HG03196 (cell line): ENCODE results near the gene TCP1.
"Not testable (repeated sequence)": the region's sequence is repeated elsewhere in the genome, so short reads cannot be mapped to it uniquely, and the experiment has no call there.

Experiments used
- ATAC-seq: cut with Tn5 transposase; IDR thresholded peaks from one replicate; pipeline ENCODE4 v1.9.1; 2021; ENCODE audit not compliant: unreplicated experiment

TCP1 gene

DNA sequence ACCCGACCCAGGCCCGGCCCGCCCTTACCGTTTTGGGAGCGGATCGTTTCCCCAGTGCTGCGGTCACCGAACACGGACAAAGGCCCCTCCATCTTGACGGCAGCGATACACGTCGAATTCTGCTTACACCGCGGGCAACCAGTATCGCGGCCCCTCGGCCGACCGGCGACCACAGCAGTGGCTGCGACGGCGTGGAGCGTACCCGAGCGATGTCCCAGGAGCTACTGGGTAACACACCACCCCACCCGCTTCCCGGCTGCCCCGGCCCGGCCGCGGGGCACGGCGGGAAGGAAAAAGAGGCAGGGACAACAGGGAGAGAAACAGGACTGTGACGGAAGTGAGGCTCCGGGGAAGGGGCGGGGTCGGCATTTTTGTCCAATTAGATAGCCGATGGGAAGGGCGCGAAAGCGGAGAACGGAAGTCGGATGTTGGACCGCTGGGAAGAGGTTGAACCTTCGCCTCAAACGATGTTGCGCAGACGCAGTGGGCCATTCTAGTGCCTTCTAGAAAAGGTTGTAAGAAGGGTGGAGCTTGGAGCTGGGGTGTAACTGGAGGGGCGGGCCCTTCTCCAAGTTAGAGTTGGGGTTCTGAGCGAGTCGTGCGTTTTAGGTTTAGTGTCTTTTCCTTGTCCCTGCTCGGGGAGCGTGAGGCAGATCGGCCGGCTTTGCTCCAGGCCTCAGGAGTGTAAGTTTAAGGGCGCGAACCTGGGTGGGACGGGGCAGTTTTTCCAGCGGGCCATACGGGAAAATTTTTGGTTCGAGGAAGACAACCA, at the start of gene TCP1:
Gene TCP1 (minus strand): TSS at position 226 of the 772 bp plus-strand sequence. CDS start 134 bp downstream, at position 92.
- peak; percentile 82 for ATAC-seq

DNA sequence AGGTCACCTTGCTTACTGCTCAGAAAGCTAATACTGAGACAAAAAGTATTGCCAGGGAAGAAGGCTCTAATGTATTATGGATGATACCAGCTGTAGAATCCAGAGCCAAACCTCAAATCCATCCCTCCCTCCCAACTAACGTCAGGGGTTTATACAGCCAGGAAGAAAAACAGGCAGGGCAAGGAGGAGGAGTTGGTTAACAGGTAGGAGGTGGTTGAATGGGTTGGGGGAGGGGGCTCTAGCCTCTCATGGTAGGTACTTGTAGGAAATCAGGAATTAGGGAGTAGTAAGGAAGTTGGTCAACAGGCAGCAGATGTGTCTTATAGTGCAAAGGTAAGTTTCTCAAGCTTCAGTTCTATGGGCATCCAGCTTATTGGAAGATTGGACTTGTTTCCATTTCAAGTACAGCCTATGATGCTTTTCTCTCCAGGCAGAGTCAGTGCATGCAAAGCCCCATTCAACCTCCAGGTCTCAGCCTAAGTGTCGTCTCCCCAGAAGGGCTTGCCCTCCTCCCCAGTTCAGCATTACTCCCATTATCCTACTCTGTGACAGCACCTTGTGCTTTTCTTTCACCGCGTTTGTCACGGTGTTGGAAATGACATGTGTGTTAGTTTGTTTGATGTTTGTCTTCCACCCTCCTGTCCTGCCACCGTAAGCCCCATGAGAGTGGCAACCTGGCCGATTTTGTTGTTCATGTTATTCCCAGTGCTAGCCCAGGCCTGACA, 48.8 kb upstream of the TCP1 start:
- ATAC-seq: no peak

DNA sequence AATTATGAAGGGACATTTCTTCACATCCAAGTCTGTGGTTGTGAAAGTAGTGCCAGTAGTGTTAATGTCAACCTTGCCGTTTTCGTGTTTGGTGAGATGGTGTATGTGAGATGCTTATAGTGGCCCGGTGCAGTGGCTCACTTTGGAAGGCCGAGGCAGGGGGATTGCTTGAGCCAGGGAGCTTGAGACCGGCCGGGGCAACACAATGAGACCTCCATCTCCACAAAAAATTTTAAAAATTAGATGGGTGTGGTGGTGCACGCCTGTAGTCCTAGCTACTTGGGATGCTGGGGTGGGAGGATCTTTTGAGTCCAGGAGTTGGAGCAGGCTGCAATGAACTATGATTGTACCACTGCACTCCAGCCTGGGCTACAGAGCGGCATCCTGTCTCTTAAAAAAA, 48.1 kb upstream of the TCP1 start:
- ATAC-seq: no peak

DNA sequence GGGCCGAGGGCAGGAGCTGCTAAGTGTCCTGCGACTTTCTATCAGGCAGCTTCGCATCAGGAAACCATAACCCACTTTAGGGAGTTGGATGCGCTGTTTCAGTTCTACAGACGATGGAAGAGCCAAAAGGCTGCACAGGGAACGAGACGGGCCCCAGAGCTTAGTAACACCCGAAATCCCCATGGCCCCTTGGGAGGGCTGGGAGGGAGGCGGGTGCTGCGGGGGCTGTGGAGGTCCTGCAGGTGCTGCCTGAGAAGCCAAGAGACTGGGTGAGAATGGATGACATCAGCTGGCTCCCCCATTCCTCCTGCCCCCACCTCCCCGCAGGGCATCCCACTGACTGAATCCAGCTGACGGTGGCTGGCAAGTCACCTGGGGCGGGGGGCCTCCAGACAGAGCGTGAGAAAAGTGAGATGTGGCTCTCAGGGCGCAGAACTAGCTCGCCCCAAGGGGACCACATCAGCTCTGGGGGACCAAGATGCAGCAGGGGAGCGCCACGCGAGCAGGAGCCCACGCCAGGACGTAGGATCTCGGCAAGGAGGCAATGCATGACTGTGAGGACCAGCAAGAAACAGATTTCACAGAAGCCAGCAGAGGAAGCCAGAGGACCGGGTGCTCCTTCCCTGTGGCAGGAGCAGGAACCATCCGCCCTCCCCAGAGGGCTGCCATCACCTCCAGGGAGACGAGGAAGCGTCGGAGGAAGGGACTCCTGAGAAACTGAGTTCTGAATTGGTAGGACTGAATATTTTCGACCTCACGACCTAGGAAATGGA, 47.5 kb upstream of the TCP1 start:
- no peak for ATAC-seq

DNA sequence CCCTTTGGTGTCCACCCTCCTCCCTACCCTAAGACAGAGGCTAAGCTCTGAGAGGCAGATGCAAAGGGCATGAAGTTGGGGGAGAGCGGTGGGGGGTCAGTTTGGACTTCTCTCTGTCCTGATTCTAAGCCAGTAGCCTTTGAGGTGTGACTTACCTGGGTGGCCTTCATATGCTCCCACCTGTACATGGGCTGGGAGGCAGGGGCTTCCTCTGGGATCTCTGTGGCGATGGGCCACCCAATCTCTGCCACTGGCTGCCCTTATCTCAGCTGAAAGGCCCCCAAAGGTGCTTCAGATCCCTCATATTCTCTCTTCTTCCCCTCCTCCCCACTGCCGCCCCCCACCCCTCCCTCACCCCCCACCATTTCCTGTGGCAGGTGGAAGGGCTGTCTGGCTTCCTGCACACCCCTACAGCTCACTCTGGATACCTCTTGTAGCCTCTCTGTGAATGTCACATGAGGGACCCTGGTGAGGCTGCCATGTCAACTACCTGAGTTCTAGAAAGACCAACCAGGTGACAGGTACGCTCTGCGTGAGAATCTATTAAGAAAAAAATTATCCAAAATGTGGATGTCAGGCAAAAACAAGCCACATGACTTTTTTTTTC, 44.7 kb upstream of the TCP1 start:
- no peak for ATAC-seq

DNA sequence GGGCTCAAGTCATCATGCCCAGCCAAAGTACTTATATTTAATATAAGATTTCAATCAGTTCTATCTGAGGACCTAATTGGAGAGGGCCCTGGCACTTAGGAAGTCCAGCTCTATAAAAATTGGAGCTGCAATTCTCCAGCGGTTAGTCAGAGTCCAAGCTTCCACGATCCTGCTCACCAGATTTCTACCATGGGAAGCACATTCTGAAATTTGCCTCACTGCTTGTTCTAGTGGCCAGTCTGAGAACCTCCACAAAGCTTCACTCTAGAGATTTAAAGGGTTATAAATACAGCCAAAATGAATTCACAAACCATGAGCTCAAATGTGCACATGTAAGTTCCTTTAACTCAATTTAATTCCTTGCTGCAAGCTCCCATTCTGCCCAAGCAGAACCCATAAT, 44.2 kb upstream of the TCP1 start:
- ATAC-seq: no peak

DNA sequence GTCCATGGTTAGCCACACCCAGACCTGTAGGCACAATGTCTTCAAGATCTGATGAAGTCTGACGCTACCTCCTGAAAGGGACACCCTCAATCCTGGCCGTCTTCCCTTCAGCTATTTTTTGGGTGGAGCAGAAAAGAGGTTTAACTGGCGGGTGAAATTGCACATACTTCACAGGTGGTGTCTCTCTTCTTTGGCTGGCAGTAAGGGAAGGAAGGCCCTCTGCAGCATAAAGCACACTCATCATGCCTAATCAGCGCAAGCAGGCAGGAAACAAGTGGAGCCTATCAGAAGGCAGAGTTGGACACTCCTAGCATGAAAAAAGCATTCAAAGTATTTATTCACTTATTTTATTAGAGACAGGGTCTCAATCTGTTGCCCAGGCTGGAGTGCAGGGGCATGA, 43.5 kb upstream of the TCP1 start:
- no peak for ATAC-seq

DNA sequence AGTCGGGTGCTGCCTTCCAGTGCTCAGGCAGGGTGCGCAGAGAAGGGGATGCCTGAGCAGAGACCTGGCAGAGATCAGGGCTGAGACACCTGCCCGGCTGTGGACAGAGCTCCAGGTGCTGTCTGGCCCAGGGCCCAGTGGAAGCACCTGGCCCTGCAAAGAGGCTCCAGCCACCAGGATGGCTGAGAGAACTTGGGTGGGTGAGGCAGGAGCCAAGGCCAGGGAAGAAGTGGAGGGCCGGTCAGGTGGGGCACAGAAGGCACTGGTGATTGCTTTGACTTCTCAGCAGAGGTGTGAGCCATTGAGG, 41.9 kb upstream of the TCP1 start:
- ATAC-seq: no peak

DNA sequence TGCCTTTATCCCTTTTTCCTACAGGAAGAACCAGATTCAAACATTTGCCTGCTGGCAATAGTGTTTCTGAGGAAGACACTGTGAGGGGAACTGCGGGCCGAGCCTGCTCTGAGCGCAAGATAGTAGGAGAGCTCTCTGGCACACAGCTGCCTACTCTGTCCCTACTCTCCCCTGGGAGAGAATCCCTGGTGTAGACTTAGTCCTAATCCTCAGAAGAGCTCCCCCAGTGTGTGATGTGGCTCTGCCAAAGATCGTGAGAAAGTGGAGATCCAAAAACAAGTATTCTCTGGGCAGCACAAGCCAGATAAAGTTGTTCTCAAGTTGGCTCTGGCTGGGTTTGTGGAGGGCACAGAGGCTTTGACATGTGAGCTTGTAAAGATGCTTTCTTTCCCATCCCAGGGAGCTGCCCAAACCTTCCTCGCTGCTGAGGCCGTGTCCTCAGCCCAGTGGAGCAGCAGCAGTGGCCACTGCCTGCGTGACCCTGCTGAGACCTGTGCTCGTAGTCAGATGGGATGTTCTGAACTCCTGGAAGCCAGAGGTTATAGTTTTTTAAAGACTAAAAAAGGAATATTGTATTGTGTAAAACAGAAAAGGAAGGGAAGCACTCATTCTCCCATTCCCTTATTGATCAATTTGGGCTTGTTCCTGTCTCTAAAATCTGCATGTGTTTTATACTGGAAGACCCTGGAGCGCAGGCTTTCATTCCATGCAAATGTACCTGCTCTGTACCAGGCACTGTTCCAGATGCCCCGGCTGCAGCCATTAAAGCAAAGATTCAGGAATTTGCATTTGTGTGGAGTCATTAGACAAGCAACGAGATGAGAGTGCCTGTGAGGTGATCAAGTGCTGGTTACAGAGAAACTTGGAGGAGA, 41.3 kb upstream of the TCP1 start:
- ATAC-seq: no peak

DNA sequence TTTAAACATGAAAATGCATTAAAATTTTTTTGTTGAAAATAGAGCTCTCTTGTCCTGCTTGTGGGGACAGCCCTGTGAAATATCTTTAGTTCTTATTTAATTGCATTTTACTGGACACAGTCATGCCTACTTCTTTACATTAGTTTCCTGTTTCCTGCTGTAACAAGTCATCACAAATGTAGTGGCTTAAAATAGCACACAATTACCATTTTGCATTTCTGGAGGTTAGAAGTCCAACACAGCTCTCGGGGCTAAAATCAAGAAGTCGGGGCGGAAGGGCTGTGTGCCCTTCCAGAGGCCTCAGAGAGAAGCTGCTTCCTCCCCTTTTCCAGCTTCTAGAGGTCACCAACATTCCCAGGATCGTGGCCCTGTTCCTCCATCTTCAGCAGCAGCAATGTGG, 40.1 kb upstream of the TCP1 start:
- no peak for ATAC-seq

DNA sequence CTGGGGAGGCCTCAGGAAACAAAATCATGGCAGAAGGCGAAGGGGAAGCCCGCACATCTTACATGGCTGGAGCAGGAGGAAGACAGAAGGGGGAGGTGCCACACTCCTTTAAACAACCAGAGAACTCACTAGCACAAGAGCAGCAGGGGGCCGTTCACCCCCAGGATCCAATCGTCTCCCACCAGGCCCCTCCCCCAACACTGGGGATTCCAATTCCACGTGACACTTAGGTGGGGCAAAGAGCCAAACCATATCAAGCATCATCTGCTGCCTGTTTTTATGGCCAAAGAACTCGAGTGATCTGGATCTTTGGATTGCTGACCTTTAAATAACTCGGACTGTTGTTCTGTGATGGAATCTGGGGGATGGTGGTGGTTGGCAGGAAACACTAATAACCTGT, 38.7 kb upstream of the TCP1 start:
- ATAC-seq: no peak

DNA sequence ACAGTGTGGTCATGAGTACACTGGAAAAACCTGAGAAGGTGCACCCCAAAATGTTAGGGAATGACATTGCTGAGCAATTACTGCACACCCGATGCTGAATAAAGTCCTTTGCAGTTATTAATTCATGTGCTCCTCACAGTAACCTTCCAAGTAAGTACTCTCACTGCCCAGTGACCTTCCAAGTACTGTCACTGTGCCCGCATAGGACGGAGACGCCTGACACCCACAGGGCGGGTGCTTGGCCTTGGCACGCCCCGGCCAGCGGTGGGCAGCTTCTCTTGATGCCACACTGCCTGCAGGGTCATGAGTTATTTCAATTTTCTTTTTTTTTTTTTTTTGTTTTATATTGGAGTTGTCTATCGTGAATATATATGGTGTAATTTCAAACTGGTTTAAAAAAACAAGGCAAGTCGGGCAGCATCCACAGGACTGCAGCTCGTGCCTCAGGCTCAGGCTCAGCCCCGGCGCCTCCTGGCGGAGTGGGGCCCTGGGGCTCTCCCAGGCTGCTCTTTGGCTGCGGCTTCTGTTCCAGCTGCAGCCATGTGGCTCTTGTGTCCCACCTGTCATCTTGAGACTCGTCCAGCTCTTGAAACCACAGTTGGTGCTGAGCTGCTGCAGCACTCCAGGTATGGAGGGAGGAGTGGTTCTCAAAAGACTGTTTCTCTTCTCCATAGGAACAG, 37.7 kb upstream of the TCP1 start:
- ATAC-seq: no peak

DNA sequence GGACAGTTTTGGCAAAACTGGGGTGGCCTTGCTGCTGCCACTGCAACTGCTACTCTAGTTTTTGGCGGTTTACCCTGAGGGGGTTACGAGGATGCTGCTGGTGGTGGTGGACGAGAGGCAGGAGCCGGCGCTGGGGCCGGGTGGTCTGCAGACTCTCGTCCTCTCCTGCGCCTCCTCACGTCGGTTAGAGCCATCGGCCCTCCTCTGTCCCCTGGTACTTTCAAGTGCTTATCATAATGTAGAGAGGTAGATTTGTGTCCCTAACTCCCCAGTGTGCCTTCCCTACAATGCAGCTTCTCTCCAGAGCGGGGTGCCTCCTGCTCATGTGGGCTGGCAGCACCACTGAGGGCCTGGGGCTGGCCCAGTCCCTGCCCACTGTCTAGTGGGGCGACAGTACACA, 36.6 kb upstream of the TCP1 start:
- ATAC-seq: no peak

DNA sequence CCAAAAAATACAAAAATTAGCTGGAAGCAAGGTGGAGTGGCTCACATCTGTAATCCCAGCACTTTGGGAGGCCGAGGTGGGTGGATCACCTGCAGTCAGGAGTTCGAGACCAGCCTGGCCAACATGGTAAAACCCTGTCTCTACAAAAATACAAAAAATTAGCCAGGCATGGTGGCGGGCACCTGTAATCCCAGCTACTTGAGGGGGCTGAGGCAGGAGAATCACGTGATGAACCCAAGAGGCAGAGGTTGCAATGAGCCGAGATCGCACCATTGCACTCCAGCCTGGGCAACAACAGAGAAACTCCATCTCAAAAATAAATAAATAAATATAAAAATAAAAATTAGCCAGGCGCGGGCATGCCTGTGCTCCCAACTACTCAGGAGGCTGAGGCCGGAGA, 35.3 kb upstream of the TCP1 start:
- ATAC-seq: not testable (repeated sequence)

DNA sequence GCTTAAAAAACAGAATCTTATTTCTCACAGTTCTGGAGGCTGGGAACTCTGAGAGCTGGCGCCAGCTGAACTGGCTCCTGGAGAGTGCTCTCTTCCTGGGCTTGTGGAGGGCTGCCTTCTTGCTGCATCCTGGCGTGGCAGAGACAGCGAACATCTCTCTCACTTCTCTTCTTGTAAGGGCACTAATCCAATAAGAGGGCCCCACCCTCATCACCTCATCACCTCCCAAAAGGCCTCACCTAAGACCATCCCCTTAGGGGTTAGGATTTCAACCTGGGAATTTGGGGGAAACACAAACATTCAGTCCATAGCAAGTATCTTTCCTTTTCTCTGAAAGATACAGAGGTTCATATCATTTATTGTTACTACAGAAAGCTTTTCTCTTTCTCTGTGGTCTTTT, 34.6 kb upstream of the TCP1 start:
- no peak for ATAC-seq

DNA sequence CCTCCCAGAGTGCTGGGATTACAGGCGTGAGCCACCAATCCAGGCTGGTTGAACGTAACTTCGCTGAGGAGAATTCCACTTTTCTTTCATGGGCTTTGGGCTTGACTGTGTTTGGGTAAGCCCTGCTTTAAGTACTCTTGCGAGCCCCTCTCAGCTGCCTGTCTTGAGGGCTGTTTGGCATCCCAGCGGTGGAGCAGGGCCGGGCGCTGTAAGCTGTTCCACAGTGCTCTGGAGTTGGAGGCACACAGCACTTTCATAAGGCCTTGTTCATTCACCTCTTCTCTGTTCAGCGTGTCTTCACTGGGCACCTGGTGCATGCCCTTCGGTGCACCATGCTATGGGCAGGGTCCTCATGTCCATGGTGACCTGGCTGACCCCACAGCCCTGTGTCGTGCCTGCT, 32.3 kb upstream of the TCP1 start:
- ATAC-seq: no peak

DNA sequence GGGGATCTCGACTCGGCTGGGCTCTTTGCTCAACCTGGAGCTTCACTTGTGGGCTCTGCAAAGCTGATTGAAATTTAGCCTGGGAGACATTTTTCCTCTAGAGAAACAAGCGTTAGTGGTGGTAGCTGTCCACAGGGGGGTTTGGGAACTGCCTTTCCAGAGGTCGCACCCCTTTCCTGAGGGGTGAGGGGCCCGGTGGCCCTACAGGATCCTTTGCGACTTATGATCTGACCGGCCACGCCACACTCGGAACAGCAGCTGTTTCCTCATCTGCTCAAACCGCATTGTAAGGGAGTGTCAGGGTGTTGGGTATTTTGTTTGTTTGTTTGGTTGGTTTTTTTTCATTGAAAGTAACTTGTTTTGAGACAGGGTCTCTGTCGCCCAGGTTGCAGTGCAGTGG, 31.7 kb upstream of the TCP1 start:
- no peak for ATAC-seq

DNA sequence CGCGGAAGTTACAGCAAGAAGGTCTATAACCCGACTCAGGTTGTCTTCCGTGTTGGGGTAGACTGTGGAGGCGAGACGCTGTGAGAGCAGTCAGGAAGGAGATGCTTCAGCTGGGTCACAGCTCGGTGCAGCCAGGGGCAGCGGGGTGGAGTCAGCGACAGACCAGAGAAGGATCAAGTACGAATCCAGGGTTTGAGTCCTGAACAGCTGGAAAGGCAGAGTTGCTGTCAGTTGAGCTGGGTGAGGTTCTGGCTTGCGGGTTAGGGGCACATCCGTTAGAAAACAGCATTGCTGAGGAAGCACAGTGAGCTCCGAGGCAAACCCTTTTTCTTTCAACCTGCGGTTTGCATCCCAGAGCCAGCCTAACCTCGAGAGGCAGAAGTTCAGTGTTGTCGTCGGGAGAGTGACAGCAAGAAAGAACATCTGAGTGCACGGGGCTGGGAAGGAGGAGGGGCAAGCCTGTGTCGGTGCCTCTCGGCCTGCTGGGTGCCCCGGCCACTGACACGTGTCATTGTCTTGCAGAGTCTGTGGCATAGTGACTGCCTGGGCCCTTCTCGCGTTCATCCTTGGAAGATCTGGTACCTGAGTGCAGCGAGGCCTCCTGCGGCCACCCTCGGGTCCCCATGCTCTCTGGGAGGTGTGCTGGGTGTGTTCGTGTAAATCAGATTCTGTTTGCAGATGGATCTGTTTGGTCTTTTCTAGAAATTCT, 30.7 kb upstream of the TCP1 start:
- no peak for ATAC-seq

DNA sequence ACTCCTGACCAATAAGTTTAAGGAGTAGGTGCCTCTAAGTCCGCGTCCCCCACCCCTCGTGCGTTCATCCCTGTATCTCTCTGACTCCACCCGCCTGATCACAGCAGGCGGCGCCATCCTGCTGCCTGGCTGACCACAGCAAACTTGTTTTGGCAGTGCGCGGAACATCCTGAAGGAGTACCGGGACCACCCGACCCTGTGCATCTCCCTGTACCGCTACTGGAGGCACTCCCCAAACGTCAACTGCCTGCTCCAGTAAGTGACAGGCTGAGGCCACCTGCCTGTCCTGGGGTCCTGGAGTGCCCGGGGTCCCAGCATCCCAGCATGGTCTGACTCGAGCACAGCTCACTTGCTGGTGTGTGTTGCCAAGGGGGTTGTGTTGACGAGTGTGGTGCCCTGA, 29.7 kb upstream of the TCP1 start:
- ATAC-seq: no peak
